Aortic smooth muscle cell (primary cell): Measurements from ENCODE around the gene SLC44A2. TPM values are rescaled to one million over a fixed set of nuclear protein-coding genes. Genes with fewer than 3 reads are reported as not detected.

Source experiments
- total RNA-seq: library from RNA; depleted of rRNA; stranded (reverse); fragments of >200 nt; gene quantifications from 2 replicates; pipeline ENCODE4 v1.2.3, GENCODE V29; 2014

The SLC44A2 gene
- 62.0 and 89.7 TPM in 2 replicates for total RNA-seq

GRCh38 chr19:10625003-10625761 lies at the start of gene SLC44A2:
TSS of gene SLC44A2 (plus strand) at chr19:10625553. CDS start at chr19:10625634, 81 bp downstream.

GRCh38 chr19:10587022-10587838 lies 38.1 kb upstream of the SLC44A2 start, which contains the start of gene AP1M2:
TSS of gene AP1M2 (minus strand) at chr19:10587312. CDS start at chr19:10587231, 81 bp downstream.

DNA sequence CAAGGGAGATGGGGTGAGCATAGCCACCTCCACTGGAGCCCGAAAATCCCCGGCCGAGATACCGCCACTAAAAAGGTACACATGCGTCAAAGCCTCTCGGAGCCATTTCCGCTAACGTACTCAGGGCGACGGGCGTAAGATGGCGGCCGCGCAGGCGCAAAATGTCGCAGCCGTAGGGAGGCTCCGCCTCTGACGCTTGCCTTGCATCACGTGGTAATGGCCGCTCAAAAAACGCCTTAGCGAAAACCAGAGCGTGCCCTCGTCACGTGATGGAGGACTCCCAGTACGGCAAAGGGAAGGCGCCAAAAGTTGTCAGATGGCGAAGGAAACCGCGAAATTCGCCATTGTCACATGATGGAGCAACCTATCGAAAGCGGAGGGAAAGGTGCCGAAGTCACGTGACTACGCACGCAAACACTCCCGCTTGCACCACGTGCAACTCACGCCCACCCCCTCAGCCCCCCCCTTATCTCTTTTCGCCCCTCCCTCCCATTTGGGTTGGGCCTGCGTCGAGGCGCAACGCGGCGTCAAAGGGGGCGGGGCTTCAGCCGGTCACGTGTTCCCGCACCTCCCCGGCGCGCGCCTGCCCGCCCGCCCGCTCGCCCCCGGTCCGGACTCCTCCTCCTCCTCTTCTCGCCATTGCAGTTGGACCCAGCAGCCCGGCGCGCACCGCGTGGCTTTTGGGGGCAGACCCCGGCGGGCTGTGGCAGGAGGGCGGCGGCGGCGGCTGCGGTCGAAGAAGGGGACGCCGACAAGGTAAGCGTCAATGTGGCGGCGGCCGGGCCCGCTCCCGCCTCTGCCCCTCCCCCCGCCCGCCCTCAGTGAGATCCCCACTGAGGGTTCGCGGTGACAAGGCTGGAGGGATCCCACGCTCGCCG lies 28.6 kb downstream of the SLC44A2 start, which contains the start of gene ILF3:
ILF3 (plus strand) TSS at position 615 of the 878 bp plus-strand sequence. CDS start 16,260 bp downstream, outside the sequence.

Other genes with a start within 250 kb of the SLC44A2 start
- gene TYK2, start 245.0 kb upstream of the SLC44A2 start, total RNA-seq: 49.8 and 62.4 TPM in 2 replicates
- 183 and 233 TPM in 2 replicates for gene CDC37, start 222.0 kb upstream of the SLC44A2 start, total RNA-seq
- gene PDE4A, start 205.0 kb upstream of the SLC44A2 start, total RNA-seq: 2.4 and 3.5 TPM in 2 replicates
- gene KEAP1, start 122.2 kb upstream of the SLC44A2 start, total RNA-seq: 71.6 and 97.9 TPM in 2 replicates
- 4.1 and 6.2 TPM in 2 replicates for gene S1PR5, start 108.1 kb upstream of the SLC44A2 start, total RNA-seq
- gene ATG4D, start 81.6 kb upstream of the SLC44A2 start, total RNA-seq: 11.4 and 12.4 TPM in 2 replicates
- gene KRI1, start 59.5 kb upstream of the SLC44A2 start, total RNA-seq: 5.5 and 8.5 TPM in 2 replicates
- gene CDKN2D, start 56.6 kb upstream of the SLC44A2 start, total RNA-seq: 12.0 and 13.7 TPM in 2 replicates
- gene AP1M2, start 38.2 kb upstream of the SLC44A2 start, total RNA-seq: 0.19 TPM in 1 of 2 replicates, not detected in the other
- gene ILF3, start 28.8 kb downstream of the SLC44A2 start, total RNA-seq: 80.6 and 95.6 TPM in 2 replicates
- gene QTRT1, start 75.9 kb downstream of the SLC44A2 start, total RNA-seq: 20.9 and 27.9 TPM in 2 replicates
- gene DNM2, start 92.5 kb downstream of the SLC44A2 start, total RNA-seq: 90.5 and 96.6 TPM in 2 replicates
- 47.0 and 55.4 TPM in 2 replicates for gene TMED1, start 210.7 kb downstream of the SLC44A2 start, total RNA-seq
- 0.19 and 0.26 TPM in 2 replicates for gene C19orf38, start 222.9 kb downstream of the SLC44A2 start, total RNA-seq
- gene CARM1, start 246.0 kb downstream of the SLC44A2 start, total RNA-seq: 18.6 and 19.5 TPM in 2 replicates